HFFc6 (cell line): ENCODE data around the gene FAM237B. TPM values are rescaled to one million over a fixed set of nuclear protein-coding genes. Genes with fewer than 3 reads are reported as not detected.
A peak's percentile ranks its signal among the peaks of the same experiment; 100 is the strongest.
"Not testable (repeated sequence)": the region's sequence is repeated elsewhere in the genome, so short reads cannot be mapped to it uniquely, and the experiment has no call there.

Experiments used
- DNase-seq: peaks from one replicate; pipeline ENCODE4 v3.0.0-alpha.2; 2018
- H3K27ac Mint-ChIP-seq: 2 replicates; pipeline ENCODE4 v1.8.0; 2020; ENCODE audit warnings: mild to moderate bottlenecking, mixed read lengths
- H3K27me3 Mint-ChIP-seq: 2 replicates; pipeline ENCODE4 v1.8.0; 2021; ENCODE audit warnings: mild to moderate bottlenecking, moderate library complexity, mixed read lengths; ENCODE audit not compliant: insufficient read depth
- H3K36me3 Mint-ChIP-seq: 2 replicates; pipeline ENCODE4 v1.8.0; 2021; ENCODE audit warnings: low read depth, mixed read lengths
- H3K4me1 Mint-ChIP-seq: 2 replicates; pipeline ENCODE4 v1.8.0; 2020; ENCODE audit warnings: low read depth, mixed read lengths
- H3K4me3 Mint-ChIP-seq: 2 replicates; pipeline ENCODE4 v1.8.0; 2020; ENCODE audit warnings: mild to moderate bottlenecking, moderate library complexity, mixed read lengths
- H3K9me3 Mint-ChIP-seq: 2 replicates; pipeline ENCODE4 v1.8.0; 2020; ENCODE audit warnings: mild to moderate bottlenecking, mixed read lengths
- long read RNA-seq: library from polyadenylated mRNA; unstranded; transcript quantifications from one replicate; pipeline ENCODE4 v2.0.0, GENCODE V29; 2019
- total RNA-seq, 6 experiments: library from RNA; stranded (reverse); fragmentation: NEBNext Ultra II Directional; extraction: Animal tissue kit (Norgen Biotek cat#: 25700); gene quantifications; 2 replicates in 1 of 6; 3 replicates in 5 of 6; pipeline ENCODE4 v1.2.3, GENCODE V29; 2021
- TF ChIP-seq, protein P1 (sequence below): fragments of 200-600 bp; sonication (generic); IDR thresholded peaks from 2 replicates; pipeline ENCODE4 v1.5.0; 2021; ENCODE audit warnings: antibody characterized with exemption, mild to moderate bottlenecking

The FAM237B gene
- not detected for total RNA-seq
- long read RNA-seq, result 0 reads

DNA sequence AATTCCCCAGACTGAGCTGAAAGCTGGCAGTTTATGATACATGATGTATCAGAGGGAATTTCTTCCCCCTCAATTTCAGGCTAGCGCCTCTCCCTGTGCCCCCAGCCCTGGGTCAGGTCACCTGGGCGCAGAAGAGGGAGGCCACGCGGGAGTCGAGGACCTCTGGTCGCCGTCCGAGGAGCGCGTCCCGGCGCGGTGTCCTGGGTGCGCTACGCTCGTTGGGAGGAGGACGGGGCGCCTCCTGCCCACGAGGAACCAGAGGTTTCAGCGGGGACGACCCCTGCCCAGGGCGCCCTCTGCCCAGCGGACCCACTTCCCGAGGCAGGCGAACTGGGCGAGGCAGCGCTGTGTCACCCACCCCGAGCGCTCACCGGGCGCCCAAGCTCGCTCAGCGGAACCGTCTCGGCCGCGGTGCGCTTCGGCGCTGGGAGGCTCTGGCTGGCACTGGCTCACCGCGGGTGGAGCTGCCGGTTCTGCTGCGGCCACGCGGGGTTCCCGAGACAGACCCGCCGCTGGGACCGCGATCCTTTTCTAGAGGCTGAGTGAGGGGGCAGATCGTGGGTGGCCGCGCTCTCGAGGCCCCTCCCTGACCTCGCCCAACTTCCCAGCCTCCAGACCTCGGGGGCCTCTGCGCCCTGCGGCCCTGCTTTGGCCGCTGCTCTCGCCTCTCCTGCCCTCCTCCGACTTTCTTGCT lies at the start of gene FAM237B:
Gene FAM237B, minus strand, starts transcription at position 504 of the 694 bp plus-strand sequence. CDS start 1,556 bp downstream, outside the sequence.
- H3K9me3 Mint-ChIP-seq, result no peaks in the 10 kb centered on the region
- H3K36me3 Mint-ChIP-seq, result 0 out of 2 replicates have a peak, but pooled peaks cover 5% of the 10 kb centered on the region
- H3K4me1 Mint-ChIP-seq, result peaks cover 26% of the 10 kb centered on the region
- H3K4me3 Mint-ChIP-seq, result peak within 1 kb of the TSS; percentile 77
- H3K27me3 Mint-ChIP-seq, result peaks cover 20% of the 10 kb centered on the region
- TF ChIP-seq, protein P1, sequence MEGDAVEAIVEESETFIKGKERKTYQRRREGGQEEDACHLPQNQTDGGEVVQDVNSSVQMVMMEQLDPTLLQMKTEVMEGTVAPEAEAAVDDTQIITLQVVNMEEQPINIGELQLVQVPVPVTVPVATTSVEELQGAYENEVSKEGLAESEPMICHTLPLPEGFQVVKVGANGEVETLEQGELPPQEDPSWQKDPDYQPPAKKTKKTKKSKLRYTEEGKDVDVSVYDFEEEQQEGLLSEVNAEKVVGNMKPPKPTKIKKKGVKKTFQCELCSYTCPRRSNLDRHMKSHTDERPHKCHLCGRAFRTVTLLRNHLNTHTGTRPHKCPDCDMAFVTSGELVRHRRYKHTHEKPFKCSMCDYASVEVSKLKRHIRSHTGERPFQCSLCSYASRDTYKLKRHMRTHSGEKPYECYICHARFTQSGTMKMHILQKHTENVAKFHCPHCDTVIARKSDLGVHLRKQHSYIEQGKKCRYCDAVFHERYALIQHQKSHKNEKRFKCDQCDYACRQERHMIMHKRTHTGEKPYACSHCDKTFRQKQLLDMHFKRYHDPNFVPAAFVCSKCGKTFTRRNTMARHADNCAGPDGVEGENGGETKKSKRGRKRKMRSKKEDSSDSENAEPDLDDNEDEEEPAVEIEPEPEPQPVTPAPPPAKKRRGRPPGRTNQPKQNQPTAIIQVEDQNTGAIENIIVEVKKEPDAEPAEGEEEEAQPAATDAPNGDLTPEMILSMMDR, result no peak
- no peak for DNase-seq
- H3K27ac Mint-ChIP-seq, result no peak within 1 kb of the TSS; the same call in 1 of the 2 replicates

DNA sequence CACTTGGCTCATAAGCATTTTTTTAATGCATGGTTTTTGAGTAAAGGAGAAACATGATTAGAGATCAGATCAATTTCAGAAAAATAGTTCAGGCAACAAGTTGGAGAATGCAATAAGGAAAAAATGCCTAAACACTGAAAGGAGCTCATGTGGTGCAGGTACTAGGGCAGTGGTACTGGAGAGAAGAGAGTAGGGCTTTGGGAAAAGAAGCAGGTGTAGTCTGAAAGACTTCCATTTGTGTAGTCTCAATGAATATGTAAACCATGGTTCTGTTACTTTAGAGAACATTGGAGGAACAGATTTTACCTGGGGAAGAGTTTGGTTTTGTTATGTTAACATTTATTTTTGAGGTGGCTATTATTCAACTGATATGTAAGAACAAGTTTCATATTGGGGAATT lies 30.9 kb upstream of the FAM237B start:
- Mint-ChIP-seq H3K36me3 (peaks cover 69% of the 10 kb centered on the region), H3K27me3 (no peaks in the 10 kb centered on the region), H3K9me3 (peaks cover 11% of the 10 kb centered on the region), H3K27ac (no peak overlapping the region), H3K4me1 (peaks cover 15% of the 10 kb centered on the region), H3K4me3 (no peak overlapping the region)
- no peak for DNase-seq
- TF ChIP-seq, protein P1, result no peak

DNA sequence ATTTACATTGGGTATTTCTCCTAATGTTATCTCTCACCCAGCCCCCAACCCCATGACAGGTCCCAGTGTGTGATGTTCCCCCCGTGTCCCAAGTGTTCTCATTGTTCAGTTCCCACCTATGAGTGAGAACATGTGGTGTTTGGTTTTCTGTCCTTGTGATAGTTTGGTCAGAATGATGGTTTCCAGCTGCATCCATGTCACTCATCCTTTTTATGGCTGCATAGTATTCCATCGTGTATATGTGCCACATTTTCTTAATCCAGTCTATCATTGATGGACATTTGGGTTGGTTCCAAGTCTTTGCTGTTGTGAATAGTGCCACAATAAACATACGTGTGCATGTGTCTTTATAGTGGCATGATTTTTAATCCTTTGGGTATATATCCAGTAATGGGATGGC lies 28.9 kb upstream of the FAM237B start:
- Mint-ChIP-seq H3K4me1 (peaks cover 24% of the 10 kb centered on the region), H3K36me3 (peaks cover 51% of the 10 kb centered on the region)
- not testable (repeated sequence) for DNase-seq, H3K27ac Mint-ChIP-seq, H3K4me3 Mint-ChIP-seq, H3K27me3 Mint-ChIP-seq, H3K9me3 Mint-ChIP-seq

DNA sequence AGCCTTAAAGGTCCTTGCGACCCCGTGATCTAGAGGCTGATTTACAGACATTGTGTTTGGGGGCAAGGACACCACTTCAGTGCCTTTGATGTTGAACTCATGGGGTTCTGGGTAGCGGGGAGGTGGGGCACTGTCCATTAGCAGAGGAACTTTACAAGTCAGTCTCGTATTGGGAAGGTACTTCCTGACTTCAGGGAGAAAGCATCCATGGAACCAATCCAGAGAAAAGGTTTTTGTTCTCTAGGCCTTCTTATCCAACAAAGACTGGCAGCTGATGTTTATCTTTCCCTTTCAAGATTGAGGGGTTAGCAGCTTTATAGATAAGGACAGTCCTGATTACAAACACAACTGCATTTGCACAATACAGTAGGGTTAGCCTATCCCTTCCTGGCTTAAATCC lies 28.2 kb upstream of the FAM237B start:
- peaks cover 47% of the 10 kb centered on the region for H3K36me3 Mint-ChIP-seq
- H3K4me1 Mint-ChIP-seq, result peaks cover 28% of the 10 kb centered on the region
- no peak overlapping the region for H3K4me3 Mint-ChIP-seq
- DNase-seq, result no peak
- no peaks in the 10 kb centered on the region for H3K9me3 Mint-ChIP-seq
- no peaks in the 10 kb centered on the region; the same call in 1 of the 2 replicates for H3K27me3 Mint-ChIP-seq
- TF ChIP-seq, protein P1, result no peak
- no peak overlapping the region for H3K27ac Mint-ChIP-seq

DNA sequence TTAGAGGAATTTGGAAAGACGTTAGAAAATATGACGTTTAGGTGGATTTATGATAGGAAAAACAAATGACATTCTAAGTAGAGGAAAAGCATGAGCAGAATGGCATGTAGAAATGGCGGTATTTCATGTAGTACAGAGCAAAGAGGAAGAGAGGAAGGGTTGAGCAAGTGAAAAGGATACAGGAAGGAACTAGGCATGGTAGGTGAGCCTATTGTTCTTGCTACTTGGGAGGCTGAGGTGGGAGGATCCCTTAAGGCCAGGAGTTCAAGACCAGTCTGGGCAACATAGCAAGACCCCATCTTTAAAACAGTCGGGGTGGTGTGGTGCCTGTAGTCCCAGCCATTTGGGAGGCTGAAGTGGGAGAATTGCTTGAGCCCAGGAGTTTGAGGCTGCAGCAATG lies 26.7 kb upstream of the FAM237B start:
- TF ChIP-seq, protein P1, result no peak
- no peak for DNase-seq
- peaks cover 40% of the 10 kb centered on the region for H3K36me3 Mint-ChIP-seq
- no peaks in the 10 kb centered on the region; the same call in 1 of the 2 replicates for H3K27me3 Mint-ChIP-seq
- H3K4me3 Mint-ChIP-seq, result peak overlapping the region; percentile 97
- H3K4me1 Mint-ChIP-seq, result peaks cover 28% of the 10 kb centered on the region
- peak overlapping the region; percentile 96; the same call in 1 of the 2 replicates for H3K27ac Mint-ChIP-seq
- no peaks in the 10 kb centered on the region for H3K9me3 Mint-ChIP-seq
